Measurements from ENCODE around the gene CC2D1A.

Gene CC2D1A

GRCh38 chr19:13960863-13961784 is 55.1 kb downstream of the CC2D1A start:
- Histone ChIP-seq H3K36me3 (ENCODE audit: insufficient read depth, low read length) (peaks cover 27% of the 10 kb centered on the region; the same call in 1 of the 2 replicates), H3K4me3 (no peak overlapping the region), H3K9me3 (ENCODE audit: low read depth, low read length) (no peaks in the 10 kb centered on the region), H3K27ac (no peak overlapping the region), H3K9ac (ENCODE audit: insufficient read length) (no peak overlapping the region)
- DNase-seq (ENCODE audit: low read depth, low spot score), result no peak
- TF ChIP-seq POLR2AphosphoS5 (IDR thresholded peaks at IDR 0.05; ENCODE audit: borderline replicate concordance, low read depth, low read length) (no peak), EZH2 (IDR thresholded peaks at IDR 0.05) (no peak), FOXP2 (optimal IDR thresholded peaks at IDR 0.05; ENCODE audit: control extremely low read depth, extremely low read length, insufficient read depth) (no peak)

DNA sequence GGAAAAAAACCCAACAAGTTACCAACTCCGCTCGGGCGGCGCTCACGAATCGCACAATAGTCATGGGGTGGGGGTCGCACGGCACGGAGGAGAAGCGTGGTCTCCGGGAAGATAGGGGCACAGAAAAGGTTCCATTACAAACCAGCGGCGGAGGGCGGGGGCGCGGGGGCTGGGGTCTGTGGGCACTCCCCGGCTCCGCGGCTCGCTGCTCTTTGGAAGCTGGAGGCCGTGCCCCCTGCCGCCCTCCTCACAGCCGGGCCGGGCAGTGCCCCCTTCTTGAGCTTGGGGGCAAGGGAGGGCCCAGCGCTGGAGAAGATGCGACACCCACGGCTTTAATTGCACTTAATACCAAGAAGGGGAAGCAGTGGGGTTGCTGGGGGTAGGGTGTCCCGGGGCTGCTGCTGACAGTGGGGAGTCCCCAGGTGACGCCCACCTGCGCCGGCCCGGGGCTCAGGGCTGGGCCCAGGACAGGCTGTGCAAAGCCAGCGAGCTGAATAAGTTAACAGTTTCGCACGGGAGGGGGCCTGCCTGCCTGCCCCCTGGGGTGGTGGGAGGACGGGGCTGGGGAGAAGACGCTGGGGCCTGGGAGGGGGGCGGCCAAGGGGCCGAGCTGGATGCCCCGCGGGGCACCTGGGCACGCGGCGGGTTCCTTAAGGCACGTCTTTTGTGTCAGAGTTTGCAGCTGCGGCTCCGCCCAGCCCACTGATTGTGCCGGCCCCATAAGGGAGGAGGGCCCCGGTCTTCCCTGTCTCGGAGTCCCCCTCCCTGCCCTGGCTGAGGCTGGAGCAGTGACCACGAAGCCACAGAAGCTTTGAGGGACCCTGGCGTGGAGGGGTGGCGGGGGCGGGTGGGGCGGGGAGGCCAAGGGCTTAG is 56.1 kb downstream of the CC2D1A start:
- TF ChIP-seq EZH2 (IDR thresholded peaks at IDR 0.05) (no peak), FOXP2 (optimal IDR thresholded peaks at IDR 0.05; ENCODE audit: control extremely low read depth, extremely low read length, insufficient read depth) (no peak), POLR2AphosphoS5 (IDR thresholded peaks at IDR 0.05; ENCODE audit: borderline replicate concordance, low read depth, low read length) (no peak)
- no peak overlapping the region for H3K27ac ChIP-seq
- no peak overlapping the region for H3K4me3 ChIP-seq
- no peaks in the 10 kb centered on the region for H3K9me3 ChIP-seq (ENCODE audit: low read depth, low read length)
- no peak for DNase-seq (ENCODE audit: low read depth, low spot score)
- peaks cover 18% of the 10 kb centered on the region; the same call in 1 of the 2 replicates for H3K36me3 ChIP-seq (ENCODE audit: insufficient read depth, low read length)
- no peak overlapping the region for H3K9ac ChIP-seq (ENCODE audit: insufficient read length)

DNA sequence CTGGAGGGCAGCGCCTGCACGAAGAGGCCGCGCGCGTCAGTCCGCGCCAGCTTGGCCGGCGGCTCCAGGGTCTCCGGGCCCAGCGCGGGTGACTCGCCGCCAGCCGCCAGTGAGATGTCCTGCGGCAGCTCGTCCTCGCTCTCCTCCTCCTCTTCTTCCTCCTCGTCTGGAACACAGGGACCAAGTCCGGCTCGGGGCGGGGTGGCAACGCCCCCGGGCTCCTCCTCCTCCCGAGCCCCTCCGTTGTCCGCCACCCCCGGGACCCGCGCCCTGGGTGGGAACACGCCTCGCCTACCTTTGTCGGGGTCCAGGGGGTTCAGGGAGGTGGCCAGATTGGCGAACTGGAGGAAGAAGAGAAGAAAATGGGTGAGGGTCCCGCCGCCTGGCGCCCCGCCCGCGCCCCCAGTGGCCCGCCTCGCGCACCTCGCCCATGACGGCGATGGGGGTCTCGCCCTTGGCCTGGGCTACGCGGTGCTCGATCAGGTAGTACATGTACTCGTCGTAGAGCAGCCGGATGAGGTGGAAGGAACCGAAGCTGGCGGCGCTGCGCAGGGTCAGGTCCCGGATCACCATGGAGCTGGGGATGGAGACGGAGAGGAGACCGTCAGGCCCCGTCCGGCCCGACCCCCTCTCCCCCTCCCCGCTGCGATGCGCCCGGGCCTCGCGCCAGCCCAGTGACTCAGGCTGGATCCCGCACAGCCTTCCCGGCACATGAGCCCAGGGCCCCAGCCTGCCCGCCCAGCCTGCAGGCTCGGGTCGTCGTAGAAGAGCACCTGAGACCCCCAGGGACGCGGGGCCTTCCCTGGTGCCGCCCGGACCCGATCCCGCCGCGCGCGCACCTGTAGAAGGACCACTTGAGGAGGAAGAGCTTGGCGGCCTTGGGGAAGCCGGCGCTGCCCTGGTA is 57.0 kb downstream of the CC2D1A start:
- Histone ChIP-seq H3K27ac (no peak overlapping the region), H3K9me3 (ENCODE audit: low read depth, low read length) (no peaks in the 10 kb centered on the region), H3K36me3 (ENCODE audit: insufficient read depth, low read length) (peaks cover 15% of the 10 kb centered on the region; the same call in 1 of the 2 replicates), H3K4me3 (no peak overlapping the region), H3K9ac (ENCODE audit: insufficient read length) (no peak overlapping the region)
- TF ChIP-seq POLR2AphosphoS5 (IDR thresholded peaks at IDR 0.05; ENCODE audit: borderline replicate concordance, low read depth, low read length) (no peak), FOXP2 (optimal IDR thresholded peaks at IDR 0.05; ENCODE audit: control extremely low read depth, extremely low read length, insufficient read depth) (no peak), EZH2 (IDR thresholded peaks at IDR 0.05) (no peak)
- DNase-seq (ENCODE audit: low read depth, low spot score), result no peak

DNA sequence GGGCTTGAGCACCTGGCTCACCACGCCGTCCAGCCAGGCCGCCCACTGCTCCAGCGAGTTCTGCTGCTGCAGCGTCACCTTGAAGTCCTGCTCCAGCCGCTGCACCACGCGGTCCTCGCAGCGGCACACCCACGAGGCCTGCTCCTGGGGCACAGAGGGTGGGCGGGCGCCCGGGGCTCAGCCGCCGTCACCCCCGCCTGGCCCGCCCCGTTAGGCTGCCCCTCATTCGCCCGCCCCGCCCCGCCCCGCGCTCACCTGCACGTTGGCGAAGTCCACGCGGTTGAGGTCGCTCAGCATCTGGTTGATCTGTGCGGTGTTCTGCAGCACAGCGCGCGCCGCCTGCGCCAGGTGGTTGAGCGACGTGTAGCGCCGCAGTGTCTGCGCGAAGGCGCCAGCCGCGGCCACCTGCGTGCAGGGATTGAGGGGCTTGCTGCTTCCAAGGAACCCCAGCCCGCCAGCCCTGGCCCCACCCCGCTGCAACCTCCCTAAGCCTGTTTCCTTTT is 57.7 kb downstream of the CC2D1A start:
- Histone ChIP-seq H3K27ac (no peak overlapping the region), H3K9ac (ENCODE audit: insufficient read length) (no peak overlapping the region), H3K9me3 (ENCODE audit: low read depth, low read length) (no peaks in the 10 kb centered on the region), H3K4me3 (no peak overlapping the region), H3K36me3 (ENCODE audit: insufficient read depth, low read length) (peaks cover 19% of the 10 kb centered on the region; the same call in 1 of the 2 replicates)
- no peak for TF ChIP-seq FOXP2 (optimal IDR thresholded peaks at IDR 0.05; ENCODE audit: control extremely low read depth, extremely low read length, insufficient read depth)
- no peak for TF ChIP-seq EZH2 (IDR thresholded peaks at IDR 0.05)
- no peak for TF ChIP-seq POLR2AphosphoS5 (IDR thresholded peaks at IDR 0.05; ENCODE audit: borderline replicate concordance, low read depth, low read length)
- no peak for DNase-seq (ENCODE audit: low read depth, low spot score)

GRCh38 chr19:13964776-13965175 is 58.8 kb downstream of the CC2D1A start:
- Histone ChIP-seq H3K4me3 (no peak overlapping the region), H3K9ac (ENCODE audit: insufficient read length) (no peak overlapping the region), H3K27ac (no peak overlapping the region), H3K9me3 (ENCODE audit: low read depth, low read length) (no peaks in the 10 kb centered on the region), H3K36me3 (ENCODE audit: insufficient read depth, low read length) (peaks cover 21% of the 10 kb centered on the region; the same call in 1 of the 2 replicates)
- DNase-seq (ENCODE audit: low read depth, low spot score), result no peak
- no peak for TF ChIP-seq FOXP2 (optimal IDR thresholded peaks at IDR 0.05; ENCODE audit: control extremely low read depth, extremely low read length, insufficient read depth)
- no peak for TF ChIP-seq EZH2 (IDR thresholded peaks at IDR 0.05)
- TF ChIP-seq POLR2AphosphoS5 (IDR thresholded peaks at IDR 0.05; ENCODE audit: borderline replicate concordance, low read depth, low read length), result no peak

- Histone ChIP-seq H3K36me3 (ENCODE audit: insufficient read depth, low read length) (peaks cover 17% of the 10 kb centered on the region; the same call in 1 of the 2 replicates), H3K9ac (ENCODE audit: insufficient read length) (no peak overlapping the region)
Measured at GRCh38 chr19:13965377-13965896, 59.4 kb downstream of the CC2D1A start.

More at GRCh38 chr19:13965377-13965896, 59.4 kb downstream of the CC2D1A start:
- DNase-seq (ENCODE audit: low read depth, low spot score), result no peak
- Histone ChIP-seq H3K27ac (no peak overlapping the region), H3K9me3 (ENCODE audit: low read depth, low read length) (no peaks in the 10 kb centered on the region), H3K4me3 (no peak overlapping the region)
- TF ChIP-seq EZH2 (IDR thresholded peaks at IDR 0.05) (no peak), FOXP2 (optimal IDR thresholded peaks at IDR 0.05; ENCODE audit: control extremely low read depth, extremely low read length, insufficient read depth) (no peak), POLR2AphosphoS5 (IDR thresholded peaks at IDR 0.05; ENCODE audit: borderline replicate concordance, low read depth, low read length) (no peak)
